Mucosa of rectum (tissue), 2 donors: ENCODE data around the gene CD226.
"Not testable (repeated sequence)": the region's sequence is repeated elsewhere in the genome, so short reads cannot be mapped to it uniquely, and the experiment has no call there.

ENCODE experiments used
- H3K27ac ChIP-seq, 2 donors: one replicate each; pipeline ENCODE4 v1.7.0; 2013; ENCODE audit warnings: inconsistent platforms in 2 of 2, low read depth in 2 of 2, low read length in 2 of 2
- H3K27me3 ChIP-seq, 2 donors: one replicate each; pipeline ENCODE4 v1.7.0; 2013; ENCODE audit warnings: low read length in 2 of 2; ENCODE audit not compliant: control insufficient read depth in 2 of 2, insufficient read depth in 2 of 2
- H3K36me3 ChIP-seq, 2 donors: one replicate each; pipeline ENCODE4 v1.7.0; 2013; ENCODE audit warnings: low read length in 2 of 2; ENCODE audit not compliant: control insufficient read depth in 2 of 2, insufficient read depth in 2 of 2
- H3K4me1 ChIP-seq, 2 donors: one replicate each; pipeline ENCODE4 v1.7.0; 2013; ENCODE audit warnings: low read length in 2 of 2, mild to moderate bottlenecking in 1 of 2; ENCODE audit not compliant: control insufficient read depth in 2 of 2, insufficient read depth in 2 of 2
- H3K4me3 ChIP-seq, 2 donors: one replicate each; pipeline ENCODE4 v1.7.0; 2013; ENCODE audit warnings: low read length in 2 of 2
- H3K9ac ChIP-seq, 2 donors: one replicate each; pipeline ENCODE4 v1.7.0; 2013; ENCODE audit warnings: low read length in 2 of 2, low read depth in 1 of 2, mild to moderate bottlenecking in 1 of 2
- H3K9me3 ChIP-seq, 2 donors: one replicate each; pipeline ENCODE4 v1.7.0; 2013; ENCODE audit warnings: low read length in 2 of 2; ENCODE audit not compliant: control insufficient read depth in 2 of 2
- donor health status: healthy.
- donor health status: Normal muscosa, but diverticular disease.

Gene CD226

DNA sequence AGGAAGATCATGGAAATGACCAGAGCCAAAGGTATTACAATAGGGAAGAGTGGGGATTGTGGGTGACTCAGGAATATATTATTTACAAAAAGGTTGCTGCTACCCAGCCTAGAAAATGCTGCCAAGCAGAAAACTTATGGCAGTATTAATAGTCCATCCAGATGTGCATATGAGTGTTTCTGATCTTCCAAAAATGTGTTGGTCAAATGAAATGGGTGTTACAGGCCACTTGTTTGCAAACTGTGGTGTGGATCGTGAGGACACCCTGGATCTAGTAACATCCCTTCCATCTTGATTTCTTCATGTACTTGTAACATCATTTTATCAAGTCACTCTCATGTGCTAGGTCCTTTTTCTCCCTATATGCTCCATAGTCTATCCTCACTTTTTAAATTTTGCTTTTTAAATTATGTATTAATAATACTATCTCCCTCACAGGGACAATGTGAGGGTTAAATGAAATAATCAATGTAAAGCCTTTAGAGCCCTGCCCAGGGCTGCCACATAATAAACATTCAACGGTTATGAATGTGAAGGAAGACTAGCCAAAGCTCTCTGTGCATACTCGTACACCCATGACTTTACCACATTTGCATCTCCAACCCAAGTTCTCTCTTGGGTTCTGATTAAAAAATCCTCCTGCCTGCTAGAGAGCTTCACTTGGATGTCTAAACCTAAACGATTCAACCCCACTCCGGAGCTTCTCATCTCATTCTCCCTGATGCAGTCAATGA is 18.5 kb downstream of the CD226 start:
- Histone ChIP-seq H3K9me3 (no peaks in the 10 kb centered on the region), H3K9ac (no peak overlapping the region), H3K36me3 (no peaks in the 10 kb centered on the region), H3K4me3 (no peak overlapping the region), H3K4me1 (no peaks in the 10 kb centered on the region), H3K27ac (no peak overlapping the region), H3K27me3 (no peaks in the 10 kb centered on the region)

DNA sequence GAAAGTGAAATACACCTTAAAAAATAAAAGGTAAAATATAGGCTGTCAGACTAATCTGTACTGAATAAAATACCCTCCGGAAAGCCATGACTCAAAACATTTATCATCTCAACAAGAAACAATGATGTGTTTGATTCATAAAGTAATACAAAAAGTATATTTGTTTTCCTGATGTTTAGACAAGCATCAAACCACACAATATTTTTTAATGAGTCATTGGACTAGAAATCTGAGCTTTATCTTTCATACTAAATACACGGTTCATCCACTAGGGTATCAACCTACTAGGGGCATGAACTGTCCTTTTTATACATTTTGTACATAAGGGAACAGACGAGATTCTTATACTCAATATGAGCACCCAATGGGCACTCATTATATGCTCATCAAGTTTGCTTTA is 31.3 kb downstream of the CD226 start:
- Histone ChIP-seq H3K4me1 (no peaks in the 10 kb centered on the region), H3K9ac (no peak overlapping the region), H3K27ac (no peak overlapping the region), H3K27me3 (no peaks in the 10 kb centered on the region), H3K4me3 (no peak overlapping the region), H3K9me3 (no peaks in the 10 kb centered on the region), H3K36me3 (no peaks in the 10 kb centered on the region)

DNA sequence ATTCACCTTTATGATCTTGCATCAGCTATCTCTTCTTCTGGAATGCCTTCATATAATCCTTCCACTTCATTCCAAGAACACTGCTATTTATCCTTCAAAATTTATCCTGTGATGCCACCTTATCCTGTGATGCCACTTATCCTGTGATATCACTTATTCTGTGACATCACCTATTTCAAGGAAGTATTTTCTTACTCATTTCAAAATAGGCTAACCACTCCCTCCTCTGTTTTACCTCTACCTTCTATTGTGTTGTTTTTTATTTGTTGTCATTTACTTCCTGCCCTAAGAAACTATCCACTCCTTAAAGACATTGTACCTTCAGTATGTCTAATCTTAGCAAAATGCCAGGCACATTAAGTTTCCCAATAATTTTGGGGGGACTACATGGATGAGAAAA is 38.8 kb downstream of the CD226 start:
- no peaks in the 10 kb centered on the region for H3K36me3 ChIP-seq
- no peaks in the 10 kb centered on the region for H3K4me1 ChIP-seq
- no peaks in the 10 kb centered on the region for H3K9me3 ChIP-seq
- H3K27me3 ChIP-seq = no peaks in the 10 kb centered on the region
- no peak overlapping the region for H3K4me3 ChIP-seq
- H3K9ac ChIP-seq = no peak overlapping the region
- H3K27ac ChIP-seq = no peak overlapping the region

DNA sequence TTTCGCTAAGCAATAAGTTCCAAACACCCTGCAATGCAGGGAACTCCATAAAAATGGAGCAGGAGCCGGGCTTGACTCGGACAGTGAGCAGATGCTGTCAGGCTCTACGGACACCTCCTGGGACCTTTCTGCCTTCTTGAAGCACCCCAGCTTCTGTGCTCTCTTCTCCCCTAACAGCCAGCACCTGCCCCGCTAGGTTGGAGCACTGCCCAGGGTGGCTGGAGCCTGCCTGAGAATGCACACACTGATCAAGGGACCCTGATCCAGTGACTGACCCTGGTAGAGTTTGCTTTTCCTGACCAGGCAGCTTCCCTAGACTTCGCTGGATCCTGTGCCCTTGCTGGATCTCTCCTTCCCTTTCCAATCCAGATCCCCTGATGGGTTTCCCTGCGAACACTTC is 40.9 kb downstream of the CD226 start:
- H3K9me3 ChIP-seq = no peaks in the 10 kb centered on the region
- H3K4me1 ChIP-seq = no peaks in the 10 kb centered on the region
- no peak overlapping the region for H3K9ac ChIP-seq
- no peak overlapping the region for H3K4me3 ChIP-seq
- H3K27ac ChIP-seq = no peak overlapping the region
- no peaks in the 10 kb centered on the region for H3K36me3 ChIP-seq
- no peaks in the 10 kb centered on the region for H3K27me3 ChIP-seq

DNA sequence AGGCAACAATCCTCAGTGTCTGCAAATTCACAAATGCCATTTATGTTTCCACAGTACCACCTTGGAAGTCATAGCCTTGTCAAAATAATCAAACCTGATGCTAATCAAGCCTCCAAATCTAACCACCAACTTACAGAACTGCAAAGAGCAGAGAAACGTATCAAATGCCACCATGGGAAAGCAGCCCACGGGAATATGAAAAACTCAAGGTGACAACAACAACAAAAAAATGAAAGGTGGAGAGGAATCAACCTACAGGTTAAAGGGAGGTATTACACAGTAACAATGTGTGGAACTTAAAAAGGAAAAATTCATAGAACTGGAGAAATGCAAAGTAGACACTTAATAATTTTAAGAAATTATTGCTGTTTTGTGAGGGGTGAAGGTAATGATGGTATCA is 46.7 kb downstream of the CD226 start:
- Histone ChIP-seq H3K27me3 (no peaks in the 10 kb centered on the region), H3K27ac (no peak overlapping the region), H3K9me3 (no peaks in the 10 kb centered on the region), H3K4me3 (no peak overlapping the region), H3K36me3 (no peaks in the 10 kb centered on the region), H3K9ac (no peak overlapping the region), H3K4me1 (no peaks in the 10 kb centered on the region)

DNA sequence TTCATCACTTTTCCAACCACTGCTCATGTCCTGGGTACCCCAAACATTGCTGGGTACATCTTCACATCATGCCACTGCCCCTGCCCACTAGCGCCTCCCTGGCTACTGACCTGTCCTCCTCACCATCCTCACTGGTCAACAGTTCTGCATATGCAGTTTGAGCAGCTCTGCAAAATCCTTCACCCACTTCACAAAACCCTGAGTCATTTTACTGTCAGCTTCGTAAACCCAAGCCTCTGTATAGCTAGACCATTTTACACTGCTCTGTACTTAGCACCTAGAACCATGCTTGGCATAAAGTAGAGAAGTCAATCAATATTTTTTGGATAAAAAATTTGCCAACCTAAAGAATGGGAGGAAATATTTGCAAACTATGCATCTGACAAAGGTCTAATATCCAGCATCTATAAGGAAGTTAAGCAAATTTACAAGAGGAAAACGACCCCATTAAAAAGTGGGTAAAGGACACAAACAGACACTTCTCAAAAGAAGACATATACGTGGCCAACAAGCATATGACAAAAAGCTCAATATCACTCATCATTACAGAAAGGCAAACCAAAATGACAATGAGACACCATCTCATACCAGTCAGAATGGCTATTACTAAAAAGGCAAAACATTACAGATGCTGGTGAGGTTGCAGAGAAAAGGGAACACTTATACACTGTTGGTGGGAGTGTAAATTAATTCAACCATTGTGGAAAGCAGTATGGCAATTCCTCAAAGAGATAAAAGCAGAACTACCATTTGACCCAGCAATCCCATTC is 48.3 kb downstream of the CD226 start:
- H3K9ac ChIP-seq, H3K27me3 ChIP-seq, H3K36me3 ChIP-seq, H3K27ac ChIP-seq, H3K4me3 ChIP-seq, H3K4me1 ChIP-seq, H3K9me3 ChIP-seq: not testable (repeated sequence)

DNA sequence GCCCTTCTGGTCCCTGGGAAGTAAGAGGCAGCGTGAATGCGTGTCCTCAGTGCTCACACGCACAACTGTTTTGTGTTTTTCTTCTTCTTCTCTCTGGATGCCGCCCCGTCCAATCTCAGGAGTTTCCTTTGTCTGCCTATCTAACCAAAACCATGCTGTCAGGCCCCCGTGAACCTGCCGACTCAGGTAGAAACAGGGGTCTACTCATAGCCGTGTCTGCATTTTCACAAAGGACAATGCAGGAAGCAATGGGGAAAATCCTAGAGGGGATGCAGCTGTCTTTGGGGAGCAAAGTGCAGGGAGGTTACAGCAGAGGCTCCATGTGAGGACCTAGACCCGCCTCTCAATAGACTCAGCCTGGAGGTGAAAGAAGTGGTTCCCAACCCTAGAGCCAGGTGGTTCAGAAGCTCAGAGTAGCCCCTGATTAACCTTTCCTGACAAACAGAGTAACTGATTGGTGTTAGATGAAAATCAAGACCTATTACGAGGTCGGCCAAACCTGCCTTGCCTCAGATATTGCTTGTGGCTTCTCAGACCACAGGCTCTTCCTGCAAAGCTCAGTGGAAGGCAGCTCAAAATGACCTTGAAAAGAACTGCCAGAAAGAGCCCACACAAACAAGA is 49.3 kb downstream of the CD226 start:
- Histone ChIP-seq H3K9ac (no peak overlapping the region), H3K4me3 (peak overlapping the region in 1 of 2 donors; percentile 3), H3K27me3 (no peaks in the 10 kb centered on the region), H3K36me3 (no peaks in the 10 kb centered on the region), H3K9me3 (peaks cover 0 to 1% of the 10 kb centered on the region in 2 donors), H3K27ac (no peak overlapping the region), H3K4me1 (no peaks in the 10 kb centered on the region)

DNA sequence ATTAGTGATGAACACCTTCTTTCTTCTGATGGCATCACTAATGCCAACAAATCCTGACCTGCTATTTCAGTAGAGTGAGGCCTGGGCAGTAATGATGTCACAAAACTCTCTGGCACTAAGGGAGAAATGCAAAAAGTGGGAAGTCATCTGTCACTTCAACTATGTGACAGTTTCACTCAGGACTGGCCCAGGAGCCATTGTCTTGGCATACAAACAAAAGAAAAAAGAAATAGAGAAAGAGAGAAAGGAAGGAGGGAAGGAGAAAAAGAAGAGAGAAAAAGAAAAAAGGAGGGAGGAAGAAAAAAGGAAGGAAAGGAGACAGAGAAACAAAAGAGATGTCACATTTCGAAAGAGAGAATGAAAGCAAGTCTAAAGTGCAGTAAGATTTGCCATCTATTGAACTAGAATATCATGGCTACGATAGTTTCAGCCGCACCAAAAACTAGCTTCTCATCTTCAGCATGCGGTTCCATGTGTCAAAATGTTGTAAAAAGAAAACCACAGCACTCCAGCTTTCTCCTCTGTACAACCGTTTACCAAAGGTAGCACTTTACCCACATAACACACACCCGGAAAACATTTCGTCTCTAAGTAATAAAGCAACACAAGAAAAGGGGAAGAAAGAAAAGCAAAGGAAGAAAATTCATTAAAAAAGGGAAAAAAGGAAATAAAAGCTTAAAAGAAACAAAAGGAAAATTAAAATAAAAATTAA is 50.1 kb downstream of the CD226 start:
- H3K27ac ChIP-seq = no peak overlapping the region
- H3K4me1 ChIP-seq = no peaks in the 10 kb centered on the region
- peaks cover 0 to 1% of the 10 kb centered on the region in 2 donors for H3K9me3 ChIP-seq
- no peaks in the 10 kb centered on the region for H3K36me3 ChIP-seq
- H3K9ac ChIP-seq = no peak overlapping the region
- H3K4me3 ChIP-seq = no peak overlapping the region
- no peaks in the 10 kb centered on the region for H3K27me3 ChIP-seq

DNA sequence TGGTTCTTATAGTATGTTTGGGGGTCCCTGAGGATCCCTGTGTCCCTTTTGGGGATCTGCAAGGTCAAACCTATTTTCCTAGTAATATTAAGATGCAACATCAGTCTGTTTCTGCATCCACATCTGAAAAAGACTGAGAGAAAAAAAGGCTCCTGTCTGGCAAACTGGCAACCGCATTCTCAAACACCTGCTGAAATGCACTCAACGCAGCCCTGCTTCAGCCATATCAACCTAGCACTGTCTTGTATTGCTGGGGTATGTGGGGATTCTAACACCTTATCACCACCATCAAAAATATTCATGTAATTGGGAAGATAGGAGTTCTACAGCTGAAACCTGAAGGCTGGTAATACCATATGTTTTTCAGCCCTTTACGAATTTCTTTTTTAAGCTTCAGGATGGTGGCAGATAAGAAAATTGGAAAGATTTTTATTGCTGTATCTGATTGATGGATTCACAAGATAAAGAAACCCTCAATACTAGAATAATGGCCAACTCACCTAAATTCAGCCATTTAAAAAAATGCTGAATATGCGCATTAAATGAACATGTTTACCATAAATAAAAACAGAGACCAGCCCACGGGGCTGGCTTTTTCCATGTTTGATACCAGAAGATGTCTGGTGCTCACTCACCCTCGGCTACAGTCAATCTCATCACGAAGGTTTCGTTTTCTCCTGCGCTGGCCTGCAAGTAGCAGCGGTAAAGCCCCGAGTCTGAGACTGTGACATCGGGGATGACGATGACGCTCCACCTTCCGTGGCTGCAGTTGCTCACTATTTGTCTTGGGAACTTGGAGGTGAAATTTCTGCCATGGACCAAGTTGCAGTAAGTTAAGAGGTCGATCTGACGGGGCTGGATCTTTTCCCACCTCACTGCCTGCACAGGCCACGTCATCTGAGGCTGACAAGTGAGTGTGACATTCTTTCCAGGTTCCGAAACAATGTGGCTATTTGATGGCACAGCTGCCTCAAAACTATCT is 52.3 kb downstream of the CD226 start:
- peaks cover 0 to 1% of the 10 kb centered on the region in 2 donors for H3K9me3 ChIP-seq
- no peaks in the 10 kb centered on the region for H3K36me3 ChIP-seq
- no peak overlapping the region for H3K4me3 ChIP-seq
- no peak overlapping the region for H3K9ac ChIP-seq
- no peaks in the 10 kb centered on the region for H3K27me3 ChIP-seq
- no peaks in the 10 kb centered on the region for H3K4me1 ChIP-seq
- H3K27ac ChIP-seq = no peak overlapping the region
